ENCODE data around the gene PPWD1. TPM values are rescaled to one million over a fixed set of nuclear protein-coding genes. Genes with fewer than 3 reads are reported as not detected.
A peak's percentile ranks its signal among the peaks of the same experiment; 100 is the strongest.

Gene PPWD1
- total and polyA plus RNA-seq, 2 of the 13 experiments (the other 11 are each of a cell fraction or from before 2014, with no cell fraction given), result 7.4 to 44.3 TPM

DNA sequence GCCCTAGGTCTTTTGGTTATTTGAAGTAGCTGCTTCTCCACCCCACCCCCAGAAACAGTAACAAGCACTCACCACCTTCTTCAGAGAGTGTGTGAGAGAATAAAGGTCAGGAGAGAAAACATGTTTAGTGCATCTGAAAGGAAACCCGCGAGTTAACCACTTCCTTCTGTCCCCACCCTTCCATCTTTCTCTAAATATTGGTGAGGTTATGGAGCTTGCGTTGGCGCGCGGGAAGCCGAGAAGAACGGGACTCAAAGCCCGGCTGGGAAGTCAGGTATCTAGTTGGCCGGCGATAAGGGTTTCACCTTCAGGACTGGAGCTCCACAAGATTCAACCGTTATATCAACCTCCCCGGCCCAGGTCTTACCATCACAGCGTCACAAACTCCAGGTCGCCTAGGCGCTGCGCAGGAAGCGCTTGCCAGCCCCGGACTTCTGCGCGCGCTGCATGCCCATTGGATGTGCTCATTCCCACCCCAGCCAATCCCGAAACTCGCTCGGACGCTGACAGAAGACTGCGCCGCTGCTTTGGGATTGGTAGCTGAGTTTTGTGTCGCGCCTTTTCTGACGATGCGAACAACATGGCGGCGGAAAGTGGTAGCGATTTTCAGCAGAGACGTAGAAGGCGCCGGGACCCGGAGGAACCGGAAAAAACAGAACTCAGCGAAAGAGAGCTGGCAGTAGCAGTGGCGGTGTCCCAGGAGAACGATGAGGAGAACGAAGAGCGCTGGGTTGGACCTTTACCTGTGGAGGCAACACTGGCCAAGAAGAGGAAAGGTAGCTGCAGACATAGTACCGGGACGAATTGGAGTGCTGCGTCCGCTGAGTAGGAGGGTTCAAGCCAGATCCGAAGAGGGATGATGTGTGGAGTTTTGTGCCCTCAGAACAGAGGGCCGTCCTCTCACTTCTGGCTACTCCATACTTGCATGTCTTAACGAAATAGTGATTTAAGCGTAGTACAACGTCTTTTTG lies at the start of gene PPWD1, which contains the start of gene CENPK (continued):
- TF ChIP-seq, protein P1, sequence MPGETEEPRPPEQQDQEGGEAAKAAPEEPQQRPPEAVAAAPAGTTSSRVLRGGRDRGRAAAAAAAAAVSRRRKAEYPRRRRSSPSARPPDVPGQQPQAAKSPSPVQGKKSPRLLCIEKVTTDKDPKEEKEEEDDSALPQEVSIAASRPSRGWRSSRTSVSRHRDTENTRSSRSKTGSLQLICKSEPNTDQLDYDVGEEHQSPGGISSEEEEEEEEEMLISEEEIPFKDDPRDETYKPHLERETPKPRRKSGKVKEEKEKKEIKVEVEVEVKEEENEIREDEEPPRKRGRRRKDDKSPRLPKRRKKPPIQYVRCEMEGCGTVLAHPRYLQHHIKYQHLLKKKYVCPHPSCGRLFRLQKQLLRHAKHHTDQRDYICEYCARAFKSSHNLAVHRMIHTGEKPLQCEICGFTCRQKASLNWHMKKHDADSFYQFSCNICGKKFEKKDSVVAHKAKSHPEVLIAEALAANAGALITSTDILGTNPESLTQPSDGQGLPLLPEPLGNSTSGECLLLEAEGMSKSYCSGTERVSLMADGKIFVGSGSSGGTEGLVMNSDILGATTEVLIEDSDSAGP (CRISPR knock-in tag; IDR thresholded peaks at IDR 0.05; ENCODE audit: borderline replicate concordance), result peak; percentile 92
- TF ChIP-seq ZNF629 (CRISPR knock-in tag; conservative IDR thresholded peaks at IDR 0.05) (no peak), ZNF746 (CRISPR knock-in tag; IDR thresholded peaks at IDR 0.05) (no peak), ZNF782 (CRISPR knock-in tag; IDR thresholded peaks at IDR 0.05; ENCODE audit: borderline replicate concordance) (no peak), ZNF747 (CRISPR knock-in tag; IDR thresholded peaks at IDR 0.05; ENCODE audit: borderline replicate concordance) (0 out of 2 replicates have a peak, but pooled peaks have one; percentile 63), KDM1A (CRISPR knock-in tag; IDR thresholded peaks at IDR 0.05) (no peak), KDM5A (IDR thresholded peaks at IDR 0.05; ENCODE audit: borderline replicate concordance, low read length) (peak; percentile 99), HOXA3 (CRISPR knock-in tag; IDR thresholded peaks at IDR 0.05) (peak; percentile 98)
- TF ChIP-seq, protein P2, sequence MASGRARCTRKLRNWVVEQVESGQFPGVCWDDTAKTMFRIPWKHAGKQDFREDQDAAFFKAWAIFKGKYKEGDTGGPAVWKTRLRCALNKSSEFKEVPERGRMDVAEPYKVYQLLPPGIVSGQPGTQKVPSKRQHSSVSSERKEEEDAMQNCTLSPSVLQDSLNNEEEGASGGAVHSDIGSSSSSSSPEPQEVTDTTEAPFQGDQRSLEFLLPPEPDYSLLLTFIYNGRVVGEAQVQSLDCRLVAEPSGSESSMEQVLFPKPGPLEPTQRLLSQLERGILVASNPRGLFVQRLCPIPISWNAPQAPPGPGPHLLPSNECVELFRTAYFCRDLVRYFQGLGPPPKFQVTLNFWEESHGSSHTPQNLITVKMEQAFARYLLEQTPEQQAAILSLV (CRISPR knock-in tag; IDR thresholded peaks at IDR 0.05; ENCODE audit: borderline replicate concordance), result peak; percentile 67; the same call in 1 of the 2 replicates
- TF ChIP-seq, protein P3, sequence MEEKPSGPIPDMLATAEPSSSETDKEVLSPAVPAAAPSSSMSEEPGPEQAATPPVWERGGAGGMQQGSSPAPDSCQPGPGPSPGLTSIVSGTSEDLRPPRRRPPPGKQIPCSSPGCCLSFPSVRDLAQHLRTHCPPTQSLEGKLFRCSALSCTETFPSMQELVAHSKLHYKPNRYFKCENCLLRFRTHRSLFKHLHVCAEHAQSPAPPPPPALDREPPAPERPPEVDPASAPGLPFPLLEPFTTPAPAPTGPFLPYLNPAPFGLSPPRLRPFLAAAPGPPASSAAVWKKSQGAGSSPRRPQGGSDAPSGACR (CRISPR knock-in tag; IDR thresholded peaks at IDR 0.05), result no peak; the same call in 1 of the 2 replicates

All from HepG2 (cell line).